Left colon (tissue), 2 donors: ENCODE data around the gene ENOX1. TPM values are rescaled to one million over a fixed set of nuclear protein-coding genes. Genes with fewer than 3 reads are reported as not detected.
"Not testable (repeated sequence)": the region's sequence is repeated elsewhere in the genome, so short reads cannot be mapped to it uniquely, and the experiment has no call there.

Source experiments
- ATAC-seq: fragments of 200-7000 bp; cut with Tn5 transposase; one replicate; pipeline ENCODE4 v1.9.1; 2020; ENCODE audit warnings: mild to moderate bottlenecking, moderate library complexity
- DNase-seq, 2 donors: peaks; one replicate each; pipeline ENCODE4 v3.0.0-alpha.2; 2020
- intact Hi-C, 2 donors: fragments of 100-400 bp; cut with DNase I in 1 of 2; cut with micrococcal nuclease in 1 of 2; formaldehyde crosslinking; loops; one replicate each; pipeline versions ENCODE4 v1.11.2 to v1.14.0; 2022; cut with DNase I, micrococcal nuclease
- total RNA-seq, 2 donors: library from RNA; stranded (reverse); fragmentation: NEBNext Ultra II Directional; extraction: Animal tissue kit (Norgen Biotek cat#: 25700); gene quantifications; one replicate each; pipeline ENCODE4 v1.2.1, GENCODE V29; 2021
- donor health status: DM: no; HTN: no; CAD: no.
- donor health status: DM: yes; HTN: yes; CAD: no.

ENOX1 gene
- total RNA-seq, 2 donors from 2014 or later = 0.09 to 0.87 TPM

DNA sequence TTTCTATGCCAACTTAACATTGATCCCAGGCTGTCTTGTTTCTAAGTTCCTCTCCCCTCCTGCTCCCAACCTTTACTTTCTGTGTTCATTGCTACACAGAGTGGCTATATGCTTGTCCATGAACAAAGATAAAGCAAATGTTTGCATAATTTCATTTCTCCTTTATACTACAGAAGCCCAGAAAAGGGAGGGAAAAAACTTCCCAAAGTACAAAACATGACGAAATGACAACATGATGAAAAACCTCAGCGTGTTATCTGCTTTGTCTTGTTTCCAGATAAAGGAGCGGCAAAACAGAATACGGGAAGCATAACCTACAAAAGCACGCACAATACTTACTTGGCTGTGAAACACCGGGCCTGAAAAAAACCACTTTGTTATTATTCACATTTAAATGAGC lies 426.6 kb downstream of the ENOX1 start:
- no peak for DNase-seq
- no peak for ATAC-seq
- intact Hi-C loops = no loop called here

DNA sequence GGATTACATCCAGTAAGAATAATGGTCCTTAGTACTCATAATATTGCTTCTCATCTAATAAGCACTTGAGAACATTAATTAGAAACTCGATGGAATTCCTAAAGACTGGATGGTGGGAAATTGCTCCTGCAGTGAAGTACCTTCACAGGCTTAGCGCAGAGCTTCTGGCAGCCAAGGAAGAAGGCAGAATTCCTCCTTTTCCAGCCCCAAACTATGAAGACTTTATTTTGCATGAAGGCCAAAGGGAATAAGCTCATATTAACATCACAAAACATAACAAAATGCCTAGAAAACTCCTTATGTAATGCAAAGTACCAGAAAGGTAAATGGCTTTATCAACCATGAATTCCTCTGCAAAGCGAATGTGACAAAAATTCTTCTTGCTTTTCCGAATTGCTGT lies 427.2 kb downstream of the ENOX1 start:
- ATAC-seq (no peak), DNase-seq (no peak)
- intact Hi-C loops = no loop called here

DNA sequence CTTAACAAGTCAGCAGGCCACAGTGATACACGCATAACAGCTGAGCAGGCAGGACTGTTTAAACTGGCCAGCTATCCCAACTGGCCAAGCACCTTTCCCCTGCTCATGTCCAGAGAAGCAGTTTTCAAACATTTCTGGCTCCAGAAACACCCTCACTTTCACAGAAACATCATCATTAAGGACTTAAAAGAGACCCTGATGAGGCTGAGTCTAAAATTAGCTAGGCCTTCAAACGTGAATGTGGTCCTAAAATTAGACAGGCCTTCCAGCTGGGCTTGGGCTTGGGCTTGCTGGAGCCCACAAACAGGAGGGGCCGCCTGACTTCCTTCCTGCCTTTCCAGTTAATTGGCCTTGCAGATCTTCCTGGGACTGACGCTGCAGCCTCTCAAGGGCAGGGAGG lies 429.2 kb downstream of the ENOX1 start:
- intact Hi-C loops = no loop called here
- no peak for ATAC-seq
- no peak for DNase-seq

DNA sequence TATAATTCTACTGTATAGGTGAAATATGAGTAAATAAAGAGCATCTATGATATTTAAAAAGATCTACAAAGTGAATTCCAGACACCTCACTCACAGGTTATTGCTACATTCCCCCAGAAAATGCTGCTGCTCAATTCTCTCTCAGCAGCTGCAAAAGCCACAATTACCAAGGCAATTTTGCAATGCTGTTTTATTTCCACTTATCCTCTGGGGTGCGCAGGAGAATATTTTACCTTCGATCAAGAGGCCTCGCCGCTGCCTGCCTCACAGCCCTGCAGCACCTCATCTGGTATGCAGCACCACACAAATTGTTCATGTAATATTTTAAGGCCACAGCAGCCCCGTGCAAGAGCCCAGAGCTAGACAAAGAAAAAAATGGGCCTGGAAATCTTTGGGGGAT lies 430.2 kb downstream of the ENOX1 start:
- no peak for ATAC-seq
- no peak for DNase-seq
- intact Hi-C loops = no loop called here

DNA sequence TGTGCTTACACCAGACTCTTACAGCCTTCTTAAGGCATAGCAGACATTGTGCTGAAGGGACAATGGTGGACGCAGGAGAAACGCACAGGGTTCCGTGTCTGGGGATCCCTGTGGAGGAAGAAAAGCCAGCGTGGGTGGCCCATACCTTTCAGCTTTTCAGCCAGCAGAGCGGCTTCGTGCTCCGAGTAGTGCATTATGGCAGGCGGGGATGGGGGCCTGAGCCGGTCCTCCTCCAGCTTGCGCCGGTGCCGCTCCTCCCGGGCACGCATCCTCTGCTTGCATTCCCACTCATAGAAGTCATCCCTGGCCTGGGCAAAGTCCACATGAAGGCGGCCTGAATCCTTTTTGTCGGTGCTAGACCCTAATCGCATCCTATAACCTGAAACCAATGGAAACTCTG lies 431.0 kb downstream of the ENOX1 start:
- ATAC-seq = no peak

DNA sequence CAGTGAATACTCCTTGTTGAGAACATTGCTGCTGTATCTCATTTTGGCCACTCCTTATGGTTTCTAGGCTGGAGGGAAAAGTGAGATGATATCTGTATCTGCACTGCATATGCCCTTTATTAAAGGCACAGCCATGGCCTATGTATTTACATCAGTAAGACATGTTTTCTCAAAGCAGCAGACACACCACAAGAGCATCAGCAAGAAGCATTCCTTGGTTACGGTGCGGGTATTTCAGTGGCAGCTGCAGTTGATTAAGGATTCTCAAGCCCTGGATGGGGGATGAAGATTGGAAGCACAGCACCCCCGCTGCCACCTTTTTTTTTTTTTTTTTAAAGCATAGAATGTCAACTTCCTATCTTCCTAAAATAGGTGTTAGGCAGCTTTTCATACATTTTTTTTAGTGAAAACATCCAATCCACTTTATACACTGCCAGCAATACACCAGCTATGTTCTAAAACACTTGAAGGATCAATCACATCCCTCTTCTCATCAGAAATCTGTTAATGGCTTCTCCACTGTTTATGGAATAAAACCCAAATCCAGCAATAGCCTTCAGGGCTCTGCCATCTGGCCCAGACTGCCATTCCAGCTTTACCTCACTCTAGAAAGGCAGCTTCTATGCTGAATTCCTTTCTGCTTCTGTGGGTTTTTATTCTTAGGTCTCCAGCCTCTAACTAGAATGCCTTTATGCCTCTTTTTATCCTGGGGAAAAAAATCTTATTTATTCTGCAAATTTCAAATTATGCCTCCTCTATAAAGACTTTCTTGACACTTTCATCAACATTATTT lies 432.4 kb downstream of the ENOX1 start:
- no peak for DNase-seq
- ATAC-seq = no peak
- intact Hi-C loops = no loop called here

More for the DNA sequence above, 431.0 kb downstream of the ENOX1 start:
- intact Hi-C loops = no loop called here
- DNase-seq = no peak

DNA sequence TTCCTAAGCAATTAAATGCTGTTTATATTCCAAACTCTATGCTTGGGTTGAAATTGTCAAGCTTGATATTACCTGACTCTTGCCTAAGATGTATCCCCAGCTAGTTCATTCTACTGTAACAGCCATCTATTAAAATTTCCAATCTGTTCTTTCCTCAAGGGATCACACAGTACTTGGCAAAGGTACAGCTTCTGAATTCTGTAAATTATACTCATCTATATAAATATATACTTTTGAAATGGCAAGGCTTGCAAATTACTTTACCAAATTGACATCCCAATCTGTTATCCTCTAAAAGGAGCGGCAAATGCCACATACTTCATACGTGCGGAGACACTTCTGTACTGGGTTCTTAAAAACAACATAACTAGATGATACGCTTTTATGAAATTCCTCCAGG lies 433.1 kb downstream of the ENOX1 start:
- no peak for DNase-seq
- intact Hi-C loops = no loop called here
- ATAC-seq = no peak

DNA sequence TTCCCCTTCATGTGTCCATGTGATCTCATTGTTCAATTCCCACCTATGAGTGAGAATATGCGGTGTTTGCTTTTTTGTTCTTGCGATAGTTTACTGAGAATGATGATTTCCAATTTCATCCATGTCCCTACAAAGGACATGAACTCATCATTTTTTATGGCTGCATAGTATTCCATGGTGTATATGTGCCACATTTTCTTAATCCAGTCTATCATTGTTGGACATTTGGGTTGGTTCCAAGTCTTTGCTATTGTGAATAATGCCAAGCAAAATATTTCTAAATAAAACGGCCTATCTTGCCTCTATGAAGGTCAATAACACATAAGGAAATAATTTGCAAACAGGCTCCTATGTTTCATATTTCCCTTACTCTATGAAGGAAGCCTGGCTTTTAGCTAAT lies 435.2 kb downstream of the ENOX1 start:
- DNase-seq, ATAC-seq, intact Hi-C loops: not testable (repeated sequence)

DNA sequence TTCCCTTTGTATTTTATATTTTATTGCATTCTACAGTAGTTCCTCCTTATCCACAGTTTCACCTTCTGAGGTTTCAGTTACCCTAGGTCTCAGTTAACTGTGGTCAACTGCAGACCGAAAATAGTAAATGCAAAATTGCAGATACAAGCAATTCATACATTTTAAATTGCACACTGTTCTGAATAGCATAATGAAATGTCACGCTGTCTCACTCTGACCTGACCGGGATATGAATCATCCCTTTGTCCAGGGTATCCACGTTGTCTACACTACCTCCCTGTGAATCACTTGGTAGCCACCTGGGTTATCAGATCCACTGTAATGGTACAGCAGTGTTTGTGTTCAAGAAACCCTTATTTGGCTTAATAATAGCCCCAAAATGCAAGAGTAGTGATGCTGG lies 438.4 kb downstream of the ENOX1 start:
- intact Hi-C loops = no loop called here
- ATAC-seq = no peak
- no peak for DNase-seq

DNA sequence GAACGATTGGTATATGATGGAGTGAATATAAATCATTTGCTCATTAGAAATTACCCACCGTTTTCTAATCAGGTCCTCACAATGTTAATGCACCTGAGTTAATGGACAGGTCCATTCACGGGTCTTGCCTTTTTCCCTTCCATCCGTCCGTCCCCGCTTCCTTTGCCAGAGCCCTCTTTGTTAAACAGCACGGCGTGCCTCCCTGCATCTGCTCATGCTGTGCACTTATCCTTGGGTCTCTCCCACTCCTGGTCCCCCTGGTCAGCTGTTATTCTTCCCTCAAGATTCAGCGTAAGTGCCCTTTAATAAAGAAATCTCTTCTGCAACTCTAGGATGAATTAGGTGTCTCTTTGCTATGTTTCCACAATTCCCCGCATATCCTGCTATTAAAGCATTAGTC lies 438.9 kb downstream of the ENOX1 start:
- DNase-seq (no peak), ATAC-seq (no peak)
- intact Hi-C loops = no loop called here

DNA sequence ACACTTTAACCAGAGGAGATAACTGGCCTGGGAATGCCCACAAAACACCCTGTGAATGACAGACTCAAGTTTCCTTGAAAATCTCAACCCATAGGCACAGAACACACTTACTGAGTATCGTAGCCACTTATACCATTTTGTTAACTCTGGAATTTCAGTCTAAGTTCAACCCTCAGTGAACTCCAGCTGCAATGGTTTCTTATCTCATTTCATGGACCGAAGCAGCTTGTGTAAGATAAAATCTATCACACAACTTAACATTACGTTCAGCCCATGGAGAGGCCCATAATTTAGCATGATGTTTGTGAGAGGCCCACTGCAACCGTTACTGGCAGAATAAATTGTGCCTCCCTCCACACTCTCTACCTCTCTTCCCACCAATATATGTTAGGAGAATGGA lies 440.3 kb downstream of the ENOX1 start:
- no peak for ATAC-seq
- intact Hi-C loops = no loop called here
- DNase-seq = no peak

DNA sequence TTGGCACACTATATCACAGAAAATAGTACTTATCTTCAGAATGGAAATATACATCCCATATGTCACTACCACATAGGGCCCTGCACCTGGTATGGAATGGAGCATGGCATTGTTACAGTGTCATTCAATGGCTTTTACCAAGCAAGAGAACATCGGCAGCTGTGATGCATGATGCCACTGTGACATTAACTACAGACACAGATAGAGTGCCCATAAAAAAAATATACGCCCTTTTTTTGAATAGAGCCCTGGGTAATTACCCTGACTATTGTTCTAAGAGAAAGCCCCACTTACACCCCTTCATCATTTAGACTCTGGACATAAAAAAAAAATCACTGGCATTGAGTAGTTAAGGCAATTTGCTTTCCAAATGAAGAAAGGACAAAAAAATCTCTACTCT lies 443.1 kb downstream of the ENOX1 start:
- ATAC-seq (no peak), DNase-seq (no peak)
- intact Hi-C loops = no loop called here

DNA sequence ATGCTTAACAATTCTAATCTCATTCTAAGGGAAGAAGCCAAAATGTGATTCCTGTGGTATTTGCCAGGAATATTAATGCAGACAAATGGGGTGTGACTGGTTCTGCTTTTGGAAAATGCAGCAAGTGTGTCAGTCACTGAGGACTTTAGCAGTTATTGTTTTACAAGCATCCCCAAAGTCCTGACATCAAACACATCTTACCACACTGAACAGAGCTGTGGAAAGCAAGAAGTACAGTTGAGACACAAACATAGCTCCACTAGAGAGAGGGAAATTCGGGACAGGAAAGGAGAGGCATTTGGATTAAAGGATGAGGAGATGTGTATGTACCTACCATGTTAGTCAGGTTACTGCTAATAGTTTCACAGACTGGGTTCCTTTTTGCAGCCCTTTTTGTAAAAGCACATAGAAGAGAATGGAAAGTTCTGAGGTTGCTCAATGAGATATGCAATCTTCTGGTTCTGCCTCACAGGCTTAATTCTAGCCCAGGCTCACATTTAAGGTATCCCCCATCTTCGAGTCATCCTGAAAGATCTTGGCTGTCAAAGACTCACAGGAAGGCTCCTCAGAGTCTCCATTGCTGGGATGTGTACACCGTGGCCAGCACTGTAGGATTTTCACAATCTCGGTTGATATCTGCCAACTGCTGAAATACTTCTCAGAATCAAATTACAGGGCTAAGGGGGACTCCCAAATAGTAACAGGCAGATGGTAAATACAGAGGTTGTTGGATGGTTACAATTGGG lies 446.8 kb downstream of the ENOX1 start:
- intact Hi-C loops = no loop called here
- DNase-seq (no peak), ATAC-seq (no peak)

DNA sequence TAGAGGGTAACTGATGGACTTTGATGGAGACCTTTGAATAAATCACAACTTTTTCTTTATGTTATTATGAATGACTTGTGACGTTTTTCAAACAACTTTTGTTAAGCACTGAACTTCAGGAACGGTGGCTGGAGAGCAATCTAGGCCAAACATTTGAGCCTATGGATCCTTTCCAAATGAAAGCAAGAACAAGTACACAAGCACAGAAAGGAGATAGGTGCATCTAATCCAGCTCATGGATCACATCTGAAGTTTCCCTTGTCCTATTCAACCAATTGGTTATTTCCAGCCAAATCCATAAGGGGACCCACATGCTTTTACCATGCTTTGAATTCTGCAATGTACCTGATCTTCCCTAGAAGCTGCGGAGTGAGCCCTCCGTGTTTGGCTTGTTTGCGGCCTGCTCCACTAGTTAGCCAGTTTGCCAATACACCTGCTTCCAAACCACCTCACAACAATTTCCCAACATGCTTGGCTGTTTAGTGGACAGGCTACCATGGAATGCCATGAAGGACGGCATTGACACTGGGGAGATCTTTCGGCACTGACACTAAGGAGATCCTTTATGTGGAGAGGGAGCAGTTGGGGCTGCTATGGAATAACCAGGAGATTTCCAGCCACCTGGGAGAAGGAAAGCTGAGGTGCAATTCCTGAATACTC lies 447.5 kb downstream of the ENOX1 start:
- intact Hi-C loops = no loop called here
- DNase-seq (no peak), ATAC-seq (no peak)

DNA sequence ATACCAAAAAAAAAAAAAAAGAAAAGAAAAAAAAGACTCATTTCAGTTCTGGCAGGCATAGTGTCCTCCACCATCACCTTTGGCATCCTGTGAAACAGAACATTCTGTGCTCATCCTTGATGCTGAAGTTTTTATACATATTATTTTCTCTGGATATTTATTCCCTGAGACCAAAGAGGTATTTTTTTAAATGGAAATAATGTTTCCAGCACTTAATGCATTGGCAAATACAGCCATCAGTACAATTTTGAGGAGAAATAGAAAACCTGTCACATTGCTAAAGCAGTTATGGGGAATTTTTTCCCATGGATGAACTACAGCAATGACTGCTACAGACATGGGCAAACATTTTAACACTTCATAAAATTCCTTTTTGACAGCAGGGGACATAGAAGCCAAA lies 451.0 kb downstream of the ENOX1 start:
- ATAC-seq (no peak), DNase-seq (no peak)
- intact Hi-C loops = no loop called here

DNA sequence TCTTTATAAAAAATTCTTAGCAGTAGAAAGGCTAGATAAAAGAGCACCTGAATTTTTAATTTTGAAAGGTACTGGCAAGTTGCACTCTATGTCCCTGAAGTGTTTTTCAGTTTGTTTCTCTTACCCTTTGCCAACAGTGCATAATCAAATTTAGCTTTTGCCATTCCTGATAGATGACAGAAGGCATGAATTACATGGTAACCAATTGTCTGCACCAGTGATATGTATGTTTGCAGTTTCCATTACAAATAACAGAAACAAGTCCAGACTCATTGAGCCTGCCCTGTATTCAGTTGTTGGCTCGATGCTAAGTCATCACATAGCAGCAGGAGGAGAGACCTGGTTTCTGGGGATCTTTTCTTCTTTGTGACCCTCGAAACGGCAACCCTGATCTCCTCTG lies 453.6 kb downstream of the ENOX1 start:
- ATAC-seq (no peak), DNase-seq (no peak)
- intact Hi-C loops = no loop called here

DNA sequence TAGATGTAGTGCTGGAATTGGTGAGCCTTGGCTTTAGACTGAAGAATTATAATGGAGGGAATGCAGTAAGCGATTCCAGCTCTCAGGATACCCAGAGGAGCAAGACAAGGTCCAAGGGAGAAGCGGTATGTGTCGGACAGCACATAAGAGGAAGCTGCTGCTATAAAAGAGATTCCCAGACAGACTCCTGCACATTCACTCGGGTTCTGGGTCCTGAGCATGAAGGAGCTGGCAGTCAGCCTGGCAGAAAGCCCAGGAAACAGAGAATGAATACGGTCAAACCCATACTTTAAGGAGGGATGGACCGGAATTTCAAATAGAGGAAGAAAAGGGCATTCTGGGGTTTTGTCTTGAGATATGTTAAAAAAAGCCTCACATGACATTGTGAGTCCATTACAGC lies 455.1 kb downstream of the ENOX1 start:
- DNase-seq (no peak), ATAC-seq (no peak)
- intact Hi-C loops = no loop called here

DNA sequence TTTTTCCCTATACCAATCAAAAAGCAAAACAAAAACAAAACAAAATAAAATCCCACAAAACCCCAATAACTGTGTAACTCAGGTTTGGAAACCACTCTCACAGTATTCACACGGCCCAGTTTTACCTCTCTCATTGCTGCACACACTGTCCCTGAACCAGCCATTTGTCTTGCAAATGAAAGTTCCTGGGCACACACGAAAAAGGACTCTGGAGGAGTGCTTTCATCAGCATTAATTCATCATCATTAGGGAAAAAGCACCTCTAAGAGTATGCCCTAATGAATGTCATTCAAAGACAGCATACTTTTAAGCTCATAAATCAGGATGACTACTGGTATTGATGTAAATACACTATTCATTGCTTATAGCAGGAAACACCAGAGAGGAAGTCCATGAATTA lies 457.1 kb downstream of the ENOX1 start:
- no peak for DNase-seq
- ATAC-seq = no peak
- intact Hi-C loops = no loop called here

DNA sequence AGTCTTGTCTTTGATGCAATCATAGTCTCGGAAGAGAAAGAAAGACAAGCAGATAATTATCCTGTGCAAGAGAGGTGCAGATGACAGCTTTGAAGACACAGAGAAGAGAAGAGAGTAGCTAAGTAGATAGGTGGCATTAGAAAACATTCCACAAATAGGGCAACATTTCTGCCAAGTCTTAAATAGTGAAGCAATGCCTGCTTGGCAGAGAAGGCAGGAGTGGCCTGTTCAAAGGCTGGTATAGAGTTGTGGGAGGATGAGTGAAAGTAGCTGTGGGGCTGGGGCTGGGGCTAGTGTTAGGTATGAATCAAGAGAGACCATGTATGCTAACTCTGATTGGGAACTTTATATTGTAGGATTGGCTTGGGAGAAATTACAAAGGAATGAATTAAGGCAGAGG lies 457.9 kb downstream of the ENOX1 start:
- ATAC-seq (no peak), DNase-seq (no peak)
- intact Hi-C loops = no loop called here

DNA sequence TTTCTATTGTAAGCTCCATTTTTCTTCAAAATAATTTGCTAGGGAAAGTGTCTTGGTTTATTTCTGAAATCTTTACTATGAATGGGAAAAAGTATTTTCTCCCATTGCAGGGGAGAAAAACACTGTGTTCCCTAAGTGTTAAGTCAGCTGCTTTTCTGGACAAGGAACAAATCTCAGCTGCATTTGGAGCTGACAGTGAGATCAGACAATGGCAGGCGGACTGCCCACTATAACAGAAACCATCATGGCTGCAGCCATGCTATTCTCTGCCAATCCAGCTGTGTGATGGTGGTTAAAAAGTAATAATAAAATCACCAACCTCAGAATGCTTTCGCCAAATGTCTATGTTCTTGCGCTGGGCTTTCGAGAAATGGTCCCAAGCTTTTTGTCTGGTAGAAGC lies 460.7 kb downstream of the ENOX1 start:
- ATAC-seq (no peak), DNase-seq (no peak)
- intact Hi-C loops = no loop called here
